ENCODE results near the gene SPATA31C1.
"Not testable (repeated sequence)": the region's sequence is repeated elsewhere in the genome, so short reads cannot be mapped to it uniquely, and the experiment has no call there.

DNA sequence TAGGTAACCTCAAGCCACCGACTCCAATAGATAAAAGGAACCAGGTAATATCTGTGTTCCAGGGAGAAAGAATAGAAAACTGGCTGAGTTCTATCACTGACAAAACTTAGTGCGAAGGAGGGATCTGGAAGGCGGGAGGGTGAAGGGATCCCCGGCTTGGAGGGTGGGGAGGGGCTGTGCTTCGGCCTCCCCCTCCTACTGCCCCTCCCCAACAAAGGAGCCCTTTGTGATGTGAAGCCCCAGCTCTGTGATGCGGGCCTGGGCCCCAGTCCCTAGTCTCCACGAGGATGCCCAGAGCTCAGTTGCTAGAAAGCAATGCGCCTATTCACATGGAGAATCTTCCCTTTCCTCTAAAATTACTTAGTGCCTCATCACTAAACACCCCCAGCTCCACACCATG lies at the start of gene SPATA31C1:
- TF ChIP-seq, protein P1, sequence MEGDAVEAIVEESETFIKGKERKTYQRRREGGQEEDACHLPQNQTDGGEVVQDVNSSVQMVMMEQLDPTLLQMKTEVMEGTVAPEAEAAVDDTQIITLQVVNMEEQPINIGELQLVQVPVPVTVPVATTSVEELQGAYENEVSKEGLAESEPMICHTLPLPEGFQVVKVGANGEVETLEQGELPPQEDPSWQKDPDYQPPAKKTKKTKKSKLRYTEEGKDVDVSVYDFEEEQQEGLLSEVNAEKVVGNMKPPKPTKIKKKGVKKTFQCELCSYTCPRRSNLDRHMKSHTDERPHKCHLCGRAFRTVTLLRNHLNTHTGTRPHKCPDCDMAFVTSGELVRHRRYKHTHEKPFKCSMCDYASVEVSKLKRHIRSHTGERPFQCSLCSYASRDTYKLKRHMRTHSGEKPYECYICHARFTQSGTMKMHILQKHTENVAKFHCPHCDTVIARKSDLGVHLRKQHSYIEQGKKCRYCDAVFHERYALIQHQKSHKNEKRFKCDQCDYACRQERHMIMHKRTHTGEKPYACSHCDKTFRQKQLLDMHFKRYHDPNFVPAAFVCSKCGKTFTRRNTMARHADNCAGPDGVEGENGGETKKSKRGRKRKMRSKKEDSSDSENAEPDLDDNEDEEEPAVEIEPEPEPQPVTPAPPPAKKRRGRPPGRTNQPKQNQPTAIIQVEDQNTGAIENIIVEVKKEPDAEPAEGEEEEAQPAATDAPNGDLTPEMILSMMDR (IDR thresholded peaks at IDR 0.05) = not testable (repeated sequence)
- TF ChIP-seq POLR2A (IDR thresholded peaks at IDR 0.05) = not testable (repeated sequence)
